ENCODE measurements around the gene NPEPL1. TPM values are rescaled to one million over a fixed set of nuclear protein-coding genes. Genes with fewer than 3 reads are reported as not detected.

The NPEPL1 gene
- polyA plus RNA-seq, 2 of the 4 experiments (the other 2 are of a cell fraction), result 8.6 to 34.6 TPM

DNA sequence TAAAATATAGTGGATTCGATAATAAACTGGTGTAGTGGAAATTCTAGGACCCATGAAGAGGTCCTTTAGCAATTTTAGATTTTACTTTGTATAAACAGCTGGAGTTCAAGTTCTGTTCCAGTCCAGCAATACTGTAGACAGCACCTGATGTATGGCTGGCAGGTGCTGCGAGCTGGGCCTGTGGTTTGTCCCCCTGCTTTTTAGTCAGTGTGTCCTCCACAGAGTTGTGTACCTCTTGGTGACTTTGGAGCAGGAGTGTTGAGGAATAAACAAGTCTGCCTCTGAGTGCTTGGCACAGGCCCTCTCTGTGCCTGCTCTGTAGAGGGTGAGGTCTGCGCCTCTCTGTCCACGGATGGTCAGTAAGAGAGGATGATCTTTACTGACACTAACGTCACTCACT lies 27.7 kb upstream of the NPEPL1 start:
- TF ChIP-seq HEYL (CRISPR knock-in tag; IDR thresholded peaks at IDR 0.05) (no peak), MAZ (IDR thresholded peaks at IDR 0.05; ENCODE audit: borderline replicate concordance, low read depth, low read length) (no peak), CBX8 (IDR thresholded peaks at IDR 0.05) (no peak), CHD4 (IDR thresholded peaks at IDR 0.05; ENCODE audit: borderline replicate concordance) (no peak), FOSL2 (IDR thresholded peaks at IDR 0.05) (no peak), FOSL2 (CRISPR knock-in tag; IDR thresholded peaks at IDR 0.05) (no peak), ZC3H11A (IDR thresholded peaks at IDR 0.05) (no peak), EHF (CRISPR knock-in tag; IDR thresholded peaks at IDR 0.05) (no peak), ESRRA (IDR thresholded peaks at IDR 0.05; ENCODE audit: borderline replicate concordance, low read length) (no peak), FOSB (CRISPR knock-in tag; IDR thresholded peaks at IDR 0.05) (no peak), ZNF302 (CRISPR knock-in tag; IDR thresholded peaks at IDR 0.05) (no peak), RFX5 (IDR thresholded peaks at IDR 0.05) (no peak), CEBPB (IDR thresholded peaks at IDR 0.05) (no peak)
- ChIA-PET CTCF (no interaction called here), POLR2A (no interaction called here)
- Histone ChIP-seq H3K9me3 (no peaks in the 10 kb centered on the region), H3K4me3 (no peak overlapping the region), H3K4me2 (no peak overlapping the region), H3K4me1 (no peaks in the 10 kb centered on the region), H3K27ac (no peak overlapping the region)
- ATAC-seq (no peak), FAIRE-seq (no peak), DNase-seq (ENCODE audit: low read depth in 1 of 2, low spot score in 1 of 2) (no peak)
- WGBS (ENCODE audit: missing lambda C conversion rate), result 89% methylated on average over 5 of the region's 5 CpGs

DNA sequence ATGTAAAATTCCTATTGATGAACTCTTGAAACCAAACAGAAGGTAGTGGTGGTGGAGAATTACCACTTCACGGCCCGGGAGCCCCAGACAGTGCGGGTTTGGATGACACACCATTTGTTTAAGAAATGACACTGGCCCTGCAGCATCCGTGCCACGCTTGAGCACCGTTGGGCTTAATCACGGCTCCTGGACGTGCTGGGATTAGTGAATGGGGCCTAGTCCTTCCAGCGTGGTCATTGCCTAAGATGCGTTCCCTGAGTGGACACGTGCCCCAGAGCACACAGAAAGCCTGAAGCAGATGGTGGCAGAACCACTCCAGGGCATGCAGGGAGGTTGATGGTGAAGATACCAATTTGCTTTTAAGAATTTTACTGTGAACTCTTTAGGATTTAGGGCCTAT lies 27.0 kb upstream of the NPEPL1 start:
- CTCF ChIA-PET, result no interaction called here
- ATAC-seq, result no peak
- DNase-seq (ENCODE audit: low read depth in 1 of 2, low spot score in 1 of 2), result no peak
- Histone ChIP-seq H3K27ac (no peak overlapping the region), H3K4me3 (no peak overlapping the region), H3K4me1 (no peaks in the 10 kb centered on the region), H3K9me3 (no peaks in the 10 kb centered on the region), H3K4me2 (no peak overlapping the region)
- FAIRE-seq, result no peak
- TF ChIP-seq TFCP2L1 (CRISPR knock-in tag; IDR thresholded peaks at IDR 0.05) (no peak), HOXA7 (CRISPR knock-in tag; IDR thresholded peaks at IDR 0.05) (no peak), FOSL2 (IDR thresholded peaks at IDR 0.05) (no peak), FOSL2 (CRISPR knock-in tag; IDR thresholded peaks at IDR 0.05) (no peak), POLR2AphosphoS2 (conservative IDR thresholded peaks at IDR 0.05; ENCODE audit: low read length) (no peak), HOXB5 (CRISPR knock-in tag; IDR thresholded peaks at IDR 0.05) (no peak), FOXS1 (CRISPR knock-in tag; IDR thresholded peaks at IDR 0.05) (no peak), RFX5 (IDR thresholded peaks at IDR 0.05) (no peak), ZSCAN20 (CRISPR knock-in tag; IDR thresholded peaks at IDR 0.05) (no peak)
- 78% methylated on average over 11 of the region's 11 CpGs for WGBS (ENCODE audit: missing lambda C conversion rate)
- POLR2A ChIA-PET, result no interaction called here

DNA sequence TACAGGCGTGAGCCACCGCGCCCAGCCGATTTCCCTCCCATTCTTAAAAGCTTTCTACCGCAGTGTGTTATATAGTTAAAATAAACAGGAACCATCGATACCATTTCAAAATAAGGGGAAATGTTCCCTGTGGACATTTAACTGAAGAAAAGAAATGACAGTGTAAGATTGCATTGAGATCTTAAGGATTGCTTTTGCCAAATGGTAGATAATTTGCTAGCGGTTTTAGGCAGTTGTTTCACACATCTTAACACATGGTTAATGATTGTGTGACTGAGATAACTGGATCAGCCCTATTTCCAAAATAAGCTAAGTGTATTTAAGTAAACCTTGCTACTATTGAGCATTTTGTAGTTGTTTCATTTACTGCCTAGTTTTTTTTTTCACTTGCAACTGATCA lies 25.9 kb upstream of the NPEPL1 start:
- TF ChIP-seq CBX2 (IDR thresholded peaks at IDR 0.05; ENCODE audit: borderline replicate concordance, low read depth) (no peak), ZFP36 (IDR thresholded peaks at IDR 0.05; ENCODE audit: borderline replicate concordance, partially characterized antibody) (no peak), MAFK (IDR thresholded peaks at IDR 0.05; ENCODE audit: partially characterized antibody) (no peak), ZNF302 (CRISPR knock-in tag; IDR thresholded peaks at IDR 0.05) (no peak)
- H3K4me3 ChIP-seq, result no peak overlapping the region
- no peaks in the 10 kb centered on the region for H3K4me1 ChIP-seq
- no peaks in the 10 kb centered on the region for H3K9me3 ChIP-seq
- DNase-seq (ENCODE audit: low read depth in 1 of 2, low spot score in 1 of 2) (no peak), ATAC-seq (no peak), FAIRE-seq (no peak)
- WGBS (ENCODE audit: missing lambda C conversion rate), result 94% methylated on average over 7 of the region's 7 CpGs
- ChIA-PET CTCF (interaction anchor here (0.6 to 1.4 kb wide), 4 partner anchors 9 to 143 kb away, joined by 3 to 8 read pairs (median 4); partner anchors contain the start of gene STX16), POLR2A (interaction anchor here (0.6 kb wide), 1 partner anchor 15 kb away, joined by 3 read pairs; no protein-coding TSS in a partner anchor)
- H3K27ac ChIP-seq, result no peak overlapping the region
- no peak overlapping the region for H3K4me2 ChIP-seq

DNA sequence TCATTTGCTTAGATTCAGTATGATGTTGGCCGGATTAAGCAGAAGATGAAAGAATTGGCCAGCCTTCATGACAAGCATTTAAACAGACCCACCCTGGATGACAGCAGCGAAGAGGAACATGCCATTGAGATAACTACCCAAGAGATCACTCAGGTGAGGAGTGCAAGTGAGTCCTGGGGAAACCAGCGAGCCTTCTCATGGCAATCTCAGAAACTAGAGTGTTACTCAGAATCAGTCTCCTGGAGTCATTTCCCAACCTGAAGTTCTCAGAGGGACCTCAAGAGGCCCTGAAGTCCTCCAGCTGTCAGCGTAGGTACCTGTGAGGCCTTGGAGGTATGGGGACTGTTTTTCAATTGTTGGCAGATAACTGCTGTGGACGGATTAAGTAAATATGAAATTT lies 24.6 kb upstream of the NPEPL1 start:
- Histone ChIP-seq H3K4me2 (no peak overlapping the region), H3K4me1 (no peaks in the 10 kb centered on the region), H3K4me3 (no peak overlapping the region), H3K9me3 (no peaks in the 10 kb centered on the region), H3K27ac (no peak overlapping the region)
- no peak for FAIRE-seq
- POLR2A ChIA-PET, result no interaction called here
- ATAC-seq, result no peak
- CTCF ChIA-PET, result interaction anchor here (1.0 to 1.4 kb wide), 5 partner anchors 9 to 430 kb away, joined by 3 to 8 read pairs (median 3); partner anchors contain the start of gene STX16
- no peak for DNase-seq (ENCODE audit: low read depth in 1 of 2, low spot score in 1 of 2)
- 97% methylated on average over 5 of the region's 5 CpGs for WGBS (ENCODE audit: missing lambda C conversion rate)
- no peak for TF ChIP-seq TP53 (CRISPR knock-in tag; IDR thresholded peaks at IDR 0.05)
- TF ChIP-seq HOXB5 (CRISPR knock-in tag; IDR thresholded peaks at IDR 0.05), result no peak
- TF ChIP-seq CBX2 (IDR thresholded peaks at IDR 0.05; ENCODE audit: borderline replicate concordance, low read depth), result no peak
- TF ChIP-seq ZC3H11A (IDR thresholded peaks at IDR 0.05), result no peak
- no peak for TF ChIP-seq NFE2L2 (conservative IDR thresholded peaks at IDR 0.05; ENCODE audit: low read length)
- no peak for TF ChIP-seq JUN (IDR thresholded peaks at IDR 0.05)
- no peak for TF ChIP-seq HOXA7 (CRISPR knock-in tag; IDR thresholded peaks at IDR 0.05)
- no peak for TF ChIP-seq FOXS1 (CRISPR knock-in tag; IDR thresholded peaks at IDR 0.05)
- TF ChIP-seq CEBPB (IDR thresholded peaks at IDR 0.05), result no peak
- no peak for TF ChIP-seq ZFP36 (IDR thresholded peaks at IDR 0.05; ENCODE audit: borderline replicate concordance, partially characterized antibody)
- TF ChIP-seq BHLHE40 (IDR thresholded peaks at IDR 0.05; ENCODE audit: low read depth, low read length), result no peak
- no peak for TF ChIP-seq KDM5A (IDR thresholded peaks at IDR 0.05)
- TF ChIP-seq ESRRA (IDR thresholded peaks at IDR 0.05; ENCODE audit: borderline replicate concordance, low read length), result no peak
- no peak for TF ChIP-seq ZNF302 (CRISPR knock-in tag; IDR thresholded peaks at IDR 0.05)
- TF ChIP-seq, protein P1, sequence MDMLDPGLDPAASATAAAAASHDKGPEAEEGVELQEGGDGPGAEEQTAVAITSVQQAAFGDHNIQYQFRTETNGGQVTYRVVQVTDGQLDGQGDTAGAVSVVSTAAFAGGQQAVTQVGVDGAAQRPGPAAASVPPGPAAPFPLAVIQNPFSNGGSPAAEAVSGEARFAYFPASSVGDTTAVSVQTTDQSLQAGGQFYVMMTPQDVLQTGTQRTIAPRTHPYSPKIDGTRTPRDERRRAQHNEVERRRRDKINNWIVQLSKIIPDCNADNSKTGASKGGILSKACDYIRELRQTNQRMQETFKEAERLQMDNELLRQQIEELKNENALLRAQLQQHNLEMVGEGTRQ (IDR thresholded peaks at IDR 0.05), result no peak
- TF ChIP-seq, protein P2, sequence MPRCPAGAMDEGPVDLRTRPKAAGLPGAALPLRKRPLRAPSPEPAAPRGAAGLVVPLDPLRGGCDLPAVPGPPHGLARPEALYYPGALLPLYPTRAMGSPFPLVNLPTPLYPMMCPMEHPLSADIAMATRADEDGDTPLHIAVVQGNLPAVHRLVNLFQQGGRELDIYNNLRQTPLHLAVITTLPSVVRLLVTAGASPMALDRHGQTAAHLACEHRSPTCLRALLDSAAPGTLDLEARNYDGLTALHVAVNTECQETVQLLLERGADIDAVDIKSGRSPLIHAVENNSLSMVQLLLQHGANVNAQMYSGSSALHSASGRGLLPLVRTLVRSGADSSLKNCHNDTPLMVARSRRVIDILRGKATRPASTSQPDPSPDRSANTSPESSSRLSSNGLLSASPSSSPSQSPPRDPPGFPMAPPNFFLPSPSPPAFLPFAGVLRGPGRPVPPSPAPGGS (IDR thresholded peaks at IDR 0.05), result no peak
- no peak for TF ChIP-seq NR3C1 (IDR thresholded peaks at IDR 0.05)
- TF ChIP-seq, protein P3, sequence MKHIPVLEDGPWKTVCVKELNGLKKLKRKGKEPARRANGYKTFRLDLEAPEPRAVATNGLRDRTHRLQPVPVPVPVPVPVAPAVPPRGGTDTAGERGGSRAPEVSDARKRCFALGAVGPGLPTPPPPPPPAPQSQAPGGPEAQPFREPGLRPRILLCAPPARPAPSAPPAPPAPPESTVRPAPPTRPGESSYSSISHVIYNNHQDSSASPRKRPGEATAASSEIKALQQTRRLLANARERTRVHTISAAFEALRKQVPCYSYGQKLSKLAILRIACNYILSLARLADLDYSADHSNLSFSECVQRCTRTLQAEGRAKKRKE (CRISPR knock-in tag; IDR thresholded peaks at IDR 0.05; ENCODE audit: low read depth), result no peak
- no peak for TF ChIP-seq SREBF2 (IDR thresholded peaks at IDR 0.05)

Data from A549 (cell line).